ENCODE results near the gene MLN. TPM values are rescaled to one million over a fixed set of nuclear protein-coding genes. Genes with fewer than 3 reads are reported as not detected.

MLN gene
- total and polyA plus RNA-seq, 7 donors: not detected

GRCh38 chr6:33812669-33813068 is 8.9 kb upstream of the MLN start:
- intact Hi-C loops (cut with DNase I): no loop called here
- peak in 1 of 2 donors; percentile 44 for DNase-seq
- no peak overlapping the region for H3K4me3 ChIP-seq
- H3K36me3 ChIP-seq (ENCODE audit: insufficient read depth in 1 of 2, low read depth in 1 of 2): no peaks in the 10 kb centered on the region
- peaks cover 0 to 64% (median 21%) of the 10 kb centered on the region in 3 donors for H3K27me3 ChIP-seq (ENCODE audit: insufficient read depth in 3 of 3, low read length in 2 of 3)
- H3K9me3 ChIP-seq: no peaks in the 10 kb centered on the region
- peak in 1 of 4 donors; percentile 38 for ATAC-seq
- WGBS, 3 donors: 1 to 4% (median 3%) methylated on average over 11 of the region's 11 CpGs
- no peak overlapping the region for H3K27ac ChIP-seq
- no peaks in the 10 kb centered on the region for H3K4me1 ChIP-seq
- TF ChIP-seq CTCF (IDR thresholded peaks at IDR 0.05): peak; percentile 41

GRCh38 chr6:33809594-33809993 is 5.8 kb upstream of the MLN start:
- Histone ChIP-seq H3K27ac (no peak overlapping the region), H3K27me3 (ENCODE audit: insufficient read depth in 3 of 3, low read length in 2 of 3) (peaks cover 0 to 69% (median 20%) of the 10 kb centered on the region in 3 donors), H3K9me3 (no peaks in the 10 kb centered on the region), H3K36me3 (ENCODE audit: insufficient read depth in 1 of 2, low read depth in 1 of 2) (no peaks in the 10 kb centered on the region), H3K4me3 (no peak overlapping the region), H3K4me1 (no peaks in the 10 kb centered on the region)
- WGBS, 3 donors: 1 to 7% (median 3%) methylated on average over 2 of the region's 2 CpGs
- TF ChIP-seq CTCF (IDR thresholded peaks at IDR 0.05): no peak
- ATAC-seq: no peak
- DNase-seq: peak in 1 of 2 donors; percentile 10
- intact Hi-C loops (cut with DNase I): no loop called here

GRCh38 chr6:33808641-33809180 is 4.9 kb upstream of the MLN start:
- no peak for ATAC-seq

GRCh38 chr6:33807606-33808005 is 3.8 kb upstream of the MLN start:
- no peaks in the 10 kb centered on the region for H3K9me3 ChIP-seq
- intact Hi-C loops (cut with DNase I): no loop called here
- no peak for DNase-seq
- H3K27ac ChIP-seq: no peak overlapping the region
- no peak for TF ChIP-seq CTCF (IDR thresholded peaks at IDR 0.05)
- 34 to 52% (median 48%) methylated on average over 6 of the region's 6 CpGs for WGBS, 3 donors
- H3K4me3 ChIP-seq: no peak overlapping the region
- no peak for ATAC-seq
- H3K36me3 ChIP-seq (ENCODE audit: insufficient read depth in 1 of 2, low read depth in 1 of 2): no peaks in the 10 kb centered on the region
- peaks cover 0 to 59% (median 17%) of the 10 kb centered on the region in 3 donors for H3K27me3 ChIP-seq (ENCODE audit: insufficient read depth in 3 of 3, low read length in 2 of 3)
- H3K4me1 ChIP-seq: no peaks in the 10 kb centered on the region

More at GRCh38 chr6:33808641-33809180, 4.9 kb upstream of the MLN start:
- Histone ChIP-seq H3K36me3 (ENCODE audit: insufficient read depth in 1 of 2, low read depth in 1 of 2) (no peaks in the 10 kb centered on the region), H3K9me3 (no peaks in the 10 kb centered on the region), H3K27ac (no peak overlapping the region), H3K4me3 (no peak overlapping the region), H3K4me1 (no peaks in the 10 kb centered on the region), H3K27me3 (ENCODE audit: insufficient read depth in 3 of 3, low read length in 2 of 3) (peaks cover 0 to 67% (median 18%) of the 10 kb centered on the region in 3 donors)
- DNase-seq: no peak
- no peak for TF ChIP-seq CTCF (IDR thresholded peaks at IDR 0.05)
- intact Hi-C loops (cut with DNase I): no loop called here
- WGBS, 3 donors: 11 to 18% (median 15%) methylated on average over 8 of the region's 8 CpGs

- WGBS, 3 donors: 77 to 80% (median 80%) methylated on average over 9 of the region's 9 CpGs
- H3K27me3 ChIP-seq (ENCODE audit: insufficient read depth in 3 of 3, low read length in 2 of 3): peaks cover 0 to 51% (median 15%) of the 10 kb centered on the region in 3 donors
- H3K4me3 ChIP-seq: no peak overlapping the region
- intact Hi-C loops (cut with DNase I): no loop called here
- H3K27ac ChIP-seq: no peak overlapping the region
- H3K4me1 ChIP-seq: no peaks in the 10 kb centered on the region
- no peak for TF ChIP-seq CTCF (IDR thresholded peaks at IDR 0.05)
- H3K9me3 ChIP-seq: no peaks in the 10 kb centered on the region
- H3K36me3 ChIP-seq (ENCODE audit: insufficient read depth in 1 of 2, low read depth in 1 of 2): no peaks in the 10 kb centered on the region
- ATAC-seq: no peak
- DNase-seq: no peak
Observed at GRCh38 chr6:33806841-33807240, 3.0 kb upstream of the MLN start.

All from psoas muscle (tissue), 8 donors.